Measurements from ENCODE around the gene PLEKHG2. TPM values are rescaled to one million over a fixed set of nuclear protein-coding genes. Genes with fewer than 3 reads are reported as not detected.

The PLEKHG2 gene
- total RNA-seq, 1 experiment from 2014 or later = 27.9 TPM

GRCh38 chr19:39407410-39407659, 5.1 kb upstream of the PLEKHG2 start:
- no peaks in the 10 kb centered on the region for H3K36me3 ChIP-seq
- H3K9me3 ChIP-seq (replicated peaks) = no peaks in the 10 kb centered on the region
- H3K4me3 ChIP-seq = peak overlapping the region; percentile 96
- peaks cover 21% of the 10 kb centered on the region for H3K4me1 ChIP-seq
- no peak for DNase-seq
- no peak overlapping the region; the same call in 1 of the 2 replicates for H3K27ac ChIP-seq
- H3K27me3 ChIP-seq = no peaks in the 10 kb centered on the region

- no peak for DNase-seq
- Histone ChIP-seq H3K27ac (no peak overlapping the region), H3K36me3 (no peaks in the 10 kb centered on the region), H3K27me3 (no peaks in the 10 kb centered on the region), H3K9me3 (replicated peaks) (no peaks in the 10 kb centered on the region), H3K4me3 (peak overlapping the region; percentile 96), H3K4me1 (peaks cover 19% of the 10 kb centered on the region)
Measured at GRCh38 chr19:39407660-39408391, 4.6 kb upstream of the PLEKHG2 start.

GRCh38 chr19:39408392-39409207, 3.9 kb upstream of the PLEKHG2 start:
- no peak for DNase-seq
- Histone ChIP-seq H3K36me3 (no peaks in the 10 kb centered on the region), H3K27ac (no peak overlapping the region), H3K9me3 (replicated peaks) (no peaks in the 10 kb centered on the region), H3K4me1 (peaks cover 19% of the 10 kb centered on the region), H3K4me3 (no peak overlapping the region), H3K27me3 (no peaks in the 10 kb centered on the region)

GRCh38 chr19:39409208-39410016, 3.1 kb upstream of the PLEKHG2 start:
- Histone ChIP-seq H3K4me1 (peaks cover 14% of the 10 kb centered on the region), H3K27ac (peak overlapping the region; percentile 49), H3K9me3 (replicated peaks) (no peaks in the 10 kb centered on the region), H3K4me3 (peak overlapping the region; percentile 64), H3K27me3 (no peaks in the 10 kb centered on the region), H3K36me3 (no peaks in the 10 kb centered on the region)
- peak; percentile 61 to 70 for DNase-seq

GRCh38 chr19:39410017-39410830, 2.2 kb upstream of the PLEKHG2 start:
- Histone ChIP-seq H3K27me3 (no peaks in the 10 kb centered on the region), H3K4me1 (peaks cover 14% of the 10 kb centered on the region), H3K36me3 (no peaks in the 10 kb centered on the region), H3K27ac (peak overlapping the region; percentile 49), H3K9me3 (replicated peaks) (no peaks in the 10 kb centered on the region), H3K4me3 (peak overlapping the region; percentile 64)
- peak; percentile 62 to 69 for DNase-seq

GRCh38 chr19:39410831-39411080, 1.7 kb upstream of the PLEKHG2 start:
- DNase-seq = no peak
- Histone ChIP-seq H3K4me1 (peaks cover 14% of the 10 kb centered on the region), H3K9me3 (replicated peaks) (no peaks in the 10 kb centered on the region), H3K27ac (no peak overlapping the region), H3K36me3 (no peaks in the 10 kb centered on the region), H3K4me3 (peak overlapping the region; percentile 64), H3K27me3 (no peaks in the 10 kb centered on the region)

GRCh38 chr19:39411081-39411831, 1.2 kb upstream of the PLEKHG2 start:
- Histone ChIP-seq H3K27ac (no peak overlapping the region), H3K9me3 (replicated peaks) (no peaks in the 10 kb centered on the region), H3K4me1 (peaks cover 14% of the 10 kb centered on the region), H3K27me3 (no peaks in the 10 kb centered on the region), H3K36me3 (no peaks in the 10 kb centered on the region), H3K4me3 (peak overlapping the region; percentile 36)
- no peak for DNase-seq

GRCh38 chr19:39411832-39412099, 703 bp upstream of the PLEKHG2 start:
- H3K27me3 ChIP-seq = no peaks in the 10 kb centered on the region
- no peak overlapping the region for H3K27ac ChIP-seq
- H3K36me3 ChIP-seq = no peaks in the 10 kb centered on the region
- H3K4me1 ChIP-seq = peaks cover 14% of the 10 kb centered on the region
- H3K4me3 ChIP-seq = peak overlapping the region; percentile 36
- peak; percentile 94 to 98 for DNase-seq
- no peaks in the 10 kb centered on the region for H3K9me3 ChIP-seq (replicated peaks)

- Histone ChIP-seq H3K4me1 (peaks cover 14% of the 10 kb centered on the region), H3K36me3 (peaks cover 2% of the 10 kb centered on the region; the same call in 1 of the 2 replicates), H3K27ac (peak overlapping the region; percentile 72), H3K4me3 (peak overlapping the region; percentile 80), H3K27me3 (no peaks in the 10 kb centered on the region), H3K9me3 (replicated peaks) (no peaks in the 10 kb centered on the region)
- no peak for DNase-seq
Measured at GRCh38 chr19:39412867-39413271, 400 bp downstream of the PLEKHG2 start.

GRCh38 chr19:39413272-39413910, 922 bp downstream of the PLEKHG2 start:
- DNase-seq = peak; percentile 85 to 87
- Histone ChIP-seq H3K4me3 (peak overlapping the region; percentile 80), H3K9me3 (replicated peaks) (no peaks in the 10 kb centered on the region), H3K27me3 (no peaks in the 10 kb centered on the region), H3K27ac (peak overlapping the region; percentile 72), H3K36me3 (peaks cover 7% of the 10 kb centered on the region), H3K4me1 (peaks cover 14% of the 10 kb centered on the region)

- Histone ChIP-seq H3K4me3 (peak overlapping the region; percentile 80), H3K27ac (peak overlapping the region; percentile 72), H3K36me3 (peaks cover 14% of the 10 kb centered on the region), H3K9me3 (replicated peaks) (no peaks in the 10 kb centered on the region), H3K27me3 (no peaks in the 10 kb centered on the region), H3K4me1 (peaks cover 12% of the 10 kb centered on the region)
- DNase-seq = peak; percentile 58 to 65
Measured at GRCh38 chr19:39413911-39414608, 1.6 kb downstream of the PLEKHG2 start.

- Histone ChIP-seq H3K27ac (no peak overlapping the region), H3K27me3 (no peaks in the 10 kb centered on the region), H3K4me3 (no peak overlapping the region), H3K4me1 (peaks cover 9% of the 10 kb centered on the region), H3K36me3 (peaks cover 25% of the 10 kb centered on the region), H3K9me3 (replicated peaks) (no peaks in the 10 kb centered on the region)
- no peak for DNase-seq
Measured at GRCh38 chr19:39415111-39416046, 2.9 kb downstream of the PLEKHG2 start.

Measured in SJCRH30 (cell line).